ENCODE measurements around the gene GPR183. TPM values are rescaled to one million over a fixed set of nuclear protein-coding genes. Genes with fewer than 3 reads are reported as not detected.

GPR183 gene
- total and polyA plus RNA-seq, 10 of the 15 experiments (the other 5 are each of a cell fraction or from before 2014, with no cell fraction given): 134 to 669 (median 225) TPM

DNA sequence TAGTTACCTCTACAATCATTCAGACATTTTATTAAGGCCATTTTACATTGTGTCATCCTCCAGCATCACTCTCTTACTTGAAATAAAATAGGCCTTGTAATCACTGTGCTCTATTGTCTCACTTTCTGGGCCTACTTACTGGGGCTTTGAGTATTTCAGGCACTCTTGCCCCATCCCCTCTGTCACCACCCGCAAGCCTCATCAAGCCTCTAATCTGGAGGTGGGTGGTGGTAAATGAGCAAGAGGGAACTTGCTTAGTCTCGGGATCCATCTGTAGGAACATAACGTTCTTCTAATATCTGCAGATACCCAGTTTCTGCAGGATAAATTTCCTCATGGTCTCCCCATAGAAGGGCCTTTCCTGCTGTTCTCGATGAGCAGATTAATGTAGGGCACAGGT, 29.6 kb downstream of the GPR183 start (continued):
- TF ChIP-seq ZBTB40 (IDR thresholded peaks at IDR 0.05; ENCODE audit: borderline replicate concordance): no peak

DNA sequence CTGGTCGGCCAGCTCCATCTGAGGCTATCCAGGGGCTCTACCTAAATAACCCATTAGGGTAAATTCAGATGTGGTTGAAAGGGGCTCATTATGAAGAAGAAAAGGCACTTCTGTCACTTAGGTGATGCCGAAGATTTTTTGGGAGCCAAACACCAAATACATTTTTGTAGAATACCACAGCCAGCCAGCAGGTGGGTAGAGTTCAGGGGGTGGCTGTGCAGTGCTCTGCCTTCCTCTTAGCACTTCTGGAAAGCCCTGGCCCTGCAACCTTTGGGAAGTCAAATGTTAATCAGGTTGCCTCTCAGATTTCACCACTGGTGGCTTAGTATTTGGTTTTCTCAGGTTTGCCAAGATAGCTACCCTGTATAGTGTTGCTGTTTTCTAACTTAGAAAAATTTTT, 30.5 kb downstream of the GPR183 start:
- no peaks in the 10 kb centered on the region; a peak in 2 of 4 replicates for H3K36me3 ChIP-seq (ENCODE audit: control insufficient read depth in 2 of 2, insufficient read depth in 2 of 2, low read length in 1 of 2)
- H3K4me3 ChIP-seq: no peak overlapping the region
- DNase-seq (ENCODE audit: low read depth, low spot score) (no peak), FAIRE-seq (no peak), ATAC-seq (no peak)
- peaks cover 10% of the 10 kb centered on the region; the same call in 2 of the 3 replicates for H3K9me3 ChIP-seq (replicated peaks; ENCODE audit: control insufficient read depth, insufficient read depth, low read length)
- RAD21 ChIA-PET (ENCODE audit: unreplicated experiment): interaction anchor here (11.6 kb wide), 1 partner anchor 26 kb away, joined by 247 read pairs; the partner anchor contains the start of gene GPR183
- intact Hi-C loops (cut with micrococcal nuclease; ENCODE audit: unreplicated experiment) (no loop called here), in situ Hi-C loops (cut with MboI) (no loop called here)
- CTCF ChIA-PET: interaction anchor here (1.0 to 1.1 kb wide), 3 partner anchors 20 to 160 kb away, joined by 3 to 4 read pairs (median 3); no protein-coding TSS in a partner anchor
- no peaks in the 10 kb centered on the region for H4K20me1 ChIP-seq (ENCODE audit: control insufficient read depth, insufficient read depth)
- POLR2A ChIA-PET: no interaction called here
- SMC1A ChIA-PET (ENCODE audit: uncharacterized antibody, unreplicated experiment): interaction anchor here (1.0 to 14.4 kb wide), 5 partner anchors 9 to 160 kb away, joined by 4 to 300 read pairs (median 21); partner anchors contain the start of gene GPR183
- H3K9ac ChIP-seq (ENCODE audit: control insufficient read depth, insufficient read depth, low read length): no peak overlapping the region
- 100% methylated on average over 2 of the region's 2 CpGs for WGBS (ENCODE audit: insufficient coverage, insufficient replicate concordance, low lambda C conversion rate, missing lambda C conversion rate)
- no peak overlapping the region for H3K4me2 ChIP-seq (ENCODE audit: control insufficient read depth, insufficient read depth)
- BruUV-seq (replicated peaks): no TSS peak
- no peaks in the 10 kb centered on the region for H3K27me3 ChIP-seq (replicated peaks in 1 of 2; ENCODE audit: control insufficient read depth in 2 of 2, insufficient read depth in 2 of 2, low read length in 1 of 2)
- peaks cover 42% of the 10 kb centered on the region for H3K4me1 ChIP-seq (ENCODE audit: control insufficient read depth, insufficient read depth, low read length)
- no peak overlapping the region for H3K27ac ChIP-seq (ENCODE audit: control insufficient read depth, insufficient read depth)
- H3K79me2 ChIP-seq (ENCODE audit: control insufficient read depth, insufficient read depth, low read length): peaks cover 18% of the 10 kb centered on the region
- TF ChIP-seq SUZ12 (IDR thresholded peaks at IDR 0.05; ENCODE audit: unreplicated experiment) (no peak), SUPT20H (IDR thresholded peaks at IDR 0.05; ENCODE audit: borderline replicate concordance, control insufficient read depth, low read depth, low read length) (no peak), ZSCAN29 (IDR thresholded peaks at IDR 0.05) (no peak), GATAD2B (conservative IDR thresholded peaks at IDR 0.05; ENCODE audit: low read depth) (no peak), ETV6 (conservative IDR thresholded peaks at IDR 0.05 in 1 of 2, IDR thresholded peaks at IDR 0.05 in 1 of 2; ENCODE audit: borderline replicate concordance in 1 of 2, low read depth in 1 of 2) (no peak), POLR2AphosphoS5 (IDR thresholded peaks at IDR 0.05; ENCODE audit: low read length) (no peak), EGR1 (IDR thresholded peaks at IDR 0.05; ENCODE audit: borderline replicate concordance in 1 of 2, low read depth in 2 of 2, low read length in 2 of 2) (no peak), CEBPZ (IDR thresholded peaks at IDR 0.05; ENCODE audit: low read depth, low read length) (no peak)
- TF ChIP-seq, protein P1, sequence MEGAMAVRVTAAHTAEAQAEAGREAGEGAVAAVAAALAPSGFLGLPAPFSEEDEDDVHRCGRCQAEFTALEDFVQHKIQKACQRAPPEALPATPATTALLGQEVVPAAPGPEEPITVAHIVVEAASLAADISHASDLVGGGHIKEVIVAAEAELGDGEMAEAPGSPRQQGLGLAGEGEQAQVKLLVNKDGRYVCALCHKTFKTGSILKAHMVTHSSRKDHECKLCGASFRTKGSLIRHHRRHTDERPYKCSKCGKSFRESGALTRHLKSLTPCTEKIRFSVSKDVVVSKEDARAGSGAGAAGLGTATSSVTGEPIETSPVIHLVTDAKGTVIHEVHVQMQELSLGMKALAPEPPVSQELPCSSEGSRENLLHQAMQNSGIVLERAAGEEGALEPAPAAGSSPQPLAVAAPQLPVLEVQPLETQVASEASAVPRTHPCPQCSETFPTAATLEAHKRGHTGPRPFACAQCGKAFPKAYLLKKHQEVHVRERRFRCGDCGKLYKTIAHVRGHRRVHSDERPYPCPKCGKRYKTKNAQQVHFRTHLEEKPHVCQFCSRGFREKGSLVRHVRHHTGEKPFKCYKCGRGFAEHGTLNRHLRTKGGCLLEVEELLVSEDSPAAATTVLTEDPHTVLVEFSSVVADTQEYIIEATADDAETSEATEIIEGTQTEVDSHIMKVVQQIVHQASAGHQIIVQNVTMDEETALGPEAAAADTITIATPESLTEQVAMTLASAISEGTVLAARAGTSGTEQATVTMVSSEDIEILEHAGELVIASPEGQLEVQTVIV (IDR thresholded peaks at IDR 0.05; ENCODE audit: borderline replicate concordance, partially characterized antibody): no peak
- no peak overlapping the region for H2AFZ ChIP-seq (ENCODE audit: control insufficient read depth, low read depth, low read length)

Data from GM12878 (cell line).